ENCODE results near the gene FOXJ3. TPM values are rescaled to one million over a fixed set of nuclear protein-coding genes. Genes with fewer than 3 reads are reported as not detected.

The FOXJ3 gene
- total and polyA plus RNA-seq, 2 of the 4 experiments (the other 2 are of a cell fraction), result 16.7 to 30.5 TPM

DNA sequence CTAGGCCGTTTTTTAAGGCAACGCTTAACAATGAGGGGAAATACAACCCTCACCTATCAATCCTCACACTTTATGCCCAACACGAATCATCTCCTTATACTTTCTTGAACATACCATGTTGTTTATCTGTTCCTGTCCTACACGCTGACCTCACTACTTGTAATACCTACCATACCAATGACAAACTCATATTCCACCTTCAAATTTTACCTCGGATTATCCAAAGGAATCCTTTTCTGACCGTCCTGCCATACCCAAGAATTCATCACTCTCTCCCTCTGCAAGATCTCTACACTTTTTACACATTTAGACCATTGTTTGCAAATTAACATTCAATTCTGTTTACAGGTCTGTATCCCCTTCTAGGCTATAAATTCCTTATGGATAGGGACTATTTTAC lies 106.1 kb downstream of the FOXJ3 start:
- H3K4me2 ChIP-seq (ENCODE audit: low read depth, low read length), result no peak overlapping the region
- TF ChIP-seq NFE2L2 (IDR thresholded peaks at IDR 0.05; ENCODE audit: low read depth, low read length) (no peak), MAZ (IDR thresholded peaks at IDR 0.05; ENCODE audit: borderline replicate concordance, low read depth, low read length) (no peak), RAD21 (IDR thresholded peaks at IDR 0.05; ENCODE audit: low read length) (no peak), MXI1 (IDR thresholded peaks at IDR 0.05; ENCODE audit: borderline replicate concordance, low read depth, low read length) (no peak)
- in situ Hi-C loops (cut with MboI; ENCODE audit: low sequenced_read_pairs) (no loop called here), dilution Hi-C loops (cut with HindIII; ENCODE audit: low sequenced_read_pairs, unreplicated experiment) (no loop called here), intact Hi-C loops (cut with micrococcal nuclease) (no loop called here)
- no peaks in the 10 kb centered on the region for H3K9me3 ChIP-seq (ENCODE audit: control insufficient read depth, insufficient read depth, low read length)
- peaks cover 10 to 23% of the 10 kb centered on the region in 2 experiments; a peak in 3 of 4 replicates for H3K79me1 ChIP-seq (ENCODE audit: low read depth in 1 of 2, low read length in 2 of 2)
- no peak overlapping the region for H4K8ac ChIP-seq (ENCODE audit: low read depth in 2 of 2, low read length in 2 of 2)
- H3K23ac ChIP-seq (ENCODE audit: low read depth, low read length), result no peak overlapping the region
- 75% methylated on average over 4 of the region's 6 CpGs; no CpG with 5 or more reads in 1 of the 2 experiments for WGBS, 2 experiments (ENCODE audit: extremely low coverage in 2 of 2, insufficient read length in 1 of 2)
- H3K9me1 ChIP-seq (ENCODE audit: insufficient read depth, low read length), result 0 out of 2 replicates have a peak, but pooled peaks cover 2% of the 10 kb centered on the region
- no peak overlapping the region for H2AFZ ChIP-seq (replicated peaks; ENCODE audit: low read length, poor library complexity)
- DNase-seq (no peak), ATAC-seq (ENCODE audit: low read depth) (no peak)
- no peaks in the 10 kb centered on the region for H3K27me3 ChIP-seq (ENCODE audit: control insufficient read depth, insufficient read depth, low read length)
- peaks cover 3% of the 10 kb centered on the region; the same call in 1 of the 2 replicates for H4K20me1 ChIP-seq (ENCODE audit: insufficient read depth, low read length)
- no peak overlapping the region for H3K14ac ChIP-seq (replicated peaks; ENCODE audit: low read depth, low read length)
- H3K9ac ChIP-seq (ENCODE audit: low read depth, low read length), result no peak overlapping the region
- no peak overlapping the region for H3K4ac ChIP-seq (ENCODE audit: low read depth, low read length)
- no peak overlapping the region for H3K56ac ChIP-seq (ENCODE audit: extremely low read depth, insufficient read depth, low read length)
- H3K36me3 ChIP-seq (ENCODE audit: control insufficient read depth, insufficient read depth, low read length), result no peaks in the 10 kb centered on the region
- no peak overlapping the region for H4K91ac ChIP-seq (ENCODE audit: insufficient read depth, low read depth, low read length)
- H3K27ac ChIP-seq (ENCODE audit: insufficient read depth, low read length), result no peak overlapping the region
- H3K4me3 ChIP-seq (ENCODE audit: insufficient read depth, low read depth, low read length), result no peak overlapping the region
- no TSS peak for BruUV-seq (replicated peaks)
- peaks cover 5% of the 10 kb centered on the region for H3K4me1 ChIP-seq (ENCODE audit: control insufficient read depth, insufficient read depth, low read length)
- no peak overlapping the region for H2BK15ac ChIP-seq (ENCODE audit: low read depth, low read length)
- H2AK5ac ChIP-seq (ENCODE audit: low read depth, low read length), result no peak overlapping the region
- H2BK20ac ChIP-seq (ENCODE audit: low read depth, low read length), result no peak overlapping the region
- no peak overlapping the region for H2BK120ac ChIP-seq (ENCODE audit: low read depth, low read length)
- no peak overlapping the region for H3K18ac ChIP-seq (ENCODE audit: low read depth, low read length)
- ChIA-PET CTCF (no interaction called here), POLR2A (ENCODE audit: unreplicated experiment) (no interaction called here)
- H2BK5ac ChIP-seq (ENCODE audit: low read depth, low read length, poor library complexity, severe bottlenecking), result no peak overlapping the region
- H4K5ac ChIP-seq (ENCODE audit: low read depth, low read length), result no peak overlapping the region
- H2AK9ac ChIP-seq (replicated peaks; ENCODE audit: low read depth, low read length, poor library complexity), result no peak overlapping the region

Measured in IMR-90 (cell line).